Measurements from ENCODE around the gene H2AZ1.

- TF ChIP-seq POLR2A (IDR thresholded peaks at IDR 0.05) = no peak
- no peak for TF ChIP-seq CTCF (IDR thresholded peaks at IDR 0.05)
These were observed 10.6 kb upstream of the H2AZ1 start for GRCh38 chr4:99960648-99961047.
